COLO668 (cell line): Measurements from ENCODE around the gene ADARB2.

Experiments used
- DNase-seq: peaks from one replicate; lab custom pipeline; 2025; ENCODE audit not compliant: unreplicated experiment; lab: John Stamatoyannopoulos, UW

Gene ADARB2

DNA sequence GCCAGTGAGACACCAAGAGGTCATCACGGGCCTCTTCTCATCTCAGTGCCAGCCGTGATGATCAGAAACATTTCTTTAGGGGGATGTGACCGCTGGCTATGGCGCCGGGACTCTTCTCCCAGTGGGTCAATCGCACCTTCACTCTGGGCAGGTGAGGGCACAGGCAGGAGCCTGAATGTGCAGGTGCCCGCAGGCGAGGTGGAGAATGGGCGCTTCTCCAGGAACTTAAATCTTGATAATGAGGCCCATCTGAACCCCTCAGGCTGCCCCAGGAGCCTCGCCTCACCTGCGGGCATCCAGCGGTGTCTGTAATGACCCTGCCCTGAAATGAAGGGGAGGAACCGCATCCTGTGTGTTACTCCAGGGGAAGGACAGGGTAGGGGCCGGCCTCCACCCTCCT is 204.7 kb downstream of the ADARB2 start:
- no peak for DNase-seq

DNA sequence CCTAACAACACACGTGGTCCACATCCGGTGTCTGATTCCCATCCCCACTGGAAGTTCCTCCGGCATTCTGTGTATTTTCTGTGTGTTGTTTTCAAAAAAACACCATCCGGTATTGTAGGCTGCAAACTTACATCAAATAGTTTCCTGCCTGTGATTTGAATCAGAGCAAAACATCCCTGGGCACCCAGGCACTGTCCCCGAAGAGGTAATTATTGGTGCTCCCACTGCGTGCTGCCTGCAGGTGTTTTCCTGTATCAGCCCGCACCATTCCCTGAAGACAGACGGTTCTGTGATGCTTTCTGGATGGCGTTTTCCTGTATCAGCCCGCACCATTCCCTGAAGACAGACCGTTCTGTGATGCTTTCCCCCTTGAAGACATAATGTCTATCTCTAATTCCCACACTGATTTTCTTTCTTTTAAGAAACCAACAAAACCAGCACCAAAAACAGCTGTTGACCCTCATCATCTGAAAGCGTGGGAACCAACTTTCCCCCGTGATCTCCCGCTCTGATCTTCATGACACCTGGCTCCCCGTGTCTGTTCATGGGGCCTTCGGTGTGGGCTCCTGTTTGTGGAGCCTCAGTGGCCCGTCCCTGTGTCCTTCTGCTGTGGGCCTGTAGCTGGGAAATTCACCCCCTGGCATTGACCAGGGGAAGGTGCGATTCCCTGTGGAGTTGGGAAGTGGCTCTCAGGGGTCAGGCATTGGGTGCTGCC is 205.3 kb downstream of the ADARB2 start:
- DNase-seq = no peak

DNA sequence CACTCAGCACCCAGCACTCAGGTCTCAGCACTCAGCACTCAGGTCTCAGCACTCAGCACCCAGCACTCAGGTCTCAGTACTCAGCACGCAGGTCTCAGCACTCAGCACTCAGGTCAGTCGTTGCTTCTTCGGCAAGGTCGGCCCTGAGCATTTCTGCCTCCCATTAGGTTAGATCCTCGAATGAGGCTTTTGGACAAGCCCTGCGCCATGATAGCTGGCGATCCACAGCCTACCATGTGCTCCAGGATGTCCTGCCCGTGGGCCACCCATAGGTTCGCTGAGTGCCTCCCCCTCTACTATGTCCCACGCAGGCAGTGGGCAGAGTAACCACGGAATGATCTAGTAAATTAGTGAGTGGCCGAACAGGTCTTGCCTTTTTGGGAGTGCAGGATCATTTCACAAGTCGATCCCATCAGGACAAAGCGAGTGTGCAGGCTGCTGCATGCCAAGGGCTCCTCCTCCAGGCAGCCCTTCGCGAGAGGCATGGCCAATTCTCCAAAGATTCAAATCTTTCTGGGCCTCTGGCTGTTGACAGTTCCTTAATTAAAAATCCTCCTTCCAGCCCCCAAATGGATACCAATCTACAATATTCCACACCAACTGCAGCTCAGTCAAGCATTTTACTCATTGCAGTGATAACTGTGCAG is 206.3 kb downstream of the ADARB2 start:
- DNase-seq = no peak

DNA sequence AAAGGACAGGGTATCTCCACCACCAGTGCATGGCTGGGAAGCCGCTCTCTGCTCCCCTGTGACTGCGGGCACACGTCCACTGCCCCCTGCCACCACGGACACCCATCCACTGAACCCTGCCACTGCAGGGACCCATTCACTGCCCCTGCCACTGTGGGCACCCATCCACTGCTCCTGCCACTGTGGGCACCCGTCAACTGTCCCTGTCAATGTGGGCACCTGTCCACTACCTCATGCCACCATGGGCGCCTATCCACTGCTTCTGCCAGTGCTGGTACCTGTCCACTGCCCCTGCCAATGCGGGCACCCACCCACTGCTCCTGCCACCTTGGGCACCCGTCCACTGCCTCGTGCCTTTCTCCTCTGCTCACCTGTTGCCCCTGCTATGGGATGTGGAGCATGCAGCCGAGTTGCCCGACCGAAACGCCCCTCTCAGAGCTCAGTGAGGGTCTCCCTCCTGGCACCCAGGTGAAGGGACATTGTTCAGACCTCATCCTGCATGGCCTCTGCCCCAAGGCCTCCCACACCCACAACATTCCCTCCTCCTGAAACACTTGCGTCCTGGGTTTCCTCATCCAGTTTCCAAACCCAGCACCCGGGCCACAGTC is 207.4 kb downstream of the ADARB2 start:
- no peak for DNase-seq

DNA sequence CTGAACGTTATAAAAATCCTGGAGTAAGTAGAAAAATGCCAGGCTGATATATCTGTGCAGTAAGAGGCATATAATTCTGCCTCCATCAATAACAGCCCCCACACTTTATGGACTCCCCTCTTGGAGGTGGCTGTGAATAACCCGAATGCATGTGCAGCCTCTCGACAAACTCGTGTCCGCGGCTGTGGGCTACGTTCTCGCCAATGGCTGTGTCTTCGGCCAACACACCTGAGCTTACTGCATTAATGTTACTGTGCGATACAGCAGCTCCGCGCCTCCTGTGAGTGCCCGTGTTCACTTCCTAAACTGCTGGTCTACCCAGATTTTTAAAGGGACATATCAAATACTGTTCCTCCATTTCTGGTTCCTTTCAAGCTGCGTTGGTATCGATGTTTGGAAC is 209.4 kb downstream of the ADARB2 start:
- DNase-seq = no peak

DNA sequence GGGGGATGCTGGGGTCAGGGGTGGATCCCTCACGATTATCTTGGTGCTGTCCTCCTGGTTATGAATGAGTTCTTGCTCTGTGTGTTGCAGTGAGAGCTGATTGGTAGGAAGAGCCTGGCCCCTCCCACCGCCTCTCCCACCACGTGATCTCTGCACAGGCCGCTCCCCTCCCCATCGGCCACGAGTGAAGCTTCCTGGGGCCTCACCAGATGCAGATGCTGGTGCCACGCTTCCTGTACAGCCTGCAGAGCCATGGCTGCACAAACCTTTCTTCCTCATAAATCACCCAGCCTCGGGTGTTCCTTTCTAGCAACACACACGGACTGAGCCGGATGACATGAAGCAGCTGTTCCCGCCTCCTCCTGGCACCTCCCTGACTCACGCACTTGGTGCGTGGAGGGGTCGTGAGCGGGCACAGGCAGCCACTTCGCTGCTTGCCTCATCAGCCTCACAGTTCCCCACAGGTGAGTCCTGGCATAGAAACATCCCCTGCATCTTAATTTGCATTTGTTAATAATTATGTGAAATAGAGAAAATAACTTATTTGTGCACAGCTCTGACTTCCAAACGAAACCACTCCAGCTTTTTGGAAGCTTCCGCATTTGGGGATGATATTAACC is 210.8 kb downstream of the ADARB2 start:
- no peak for DNase-seq

DNA sequence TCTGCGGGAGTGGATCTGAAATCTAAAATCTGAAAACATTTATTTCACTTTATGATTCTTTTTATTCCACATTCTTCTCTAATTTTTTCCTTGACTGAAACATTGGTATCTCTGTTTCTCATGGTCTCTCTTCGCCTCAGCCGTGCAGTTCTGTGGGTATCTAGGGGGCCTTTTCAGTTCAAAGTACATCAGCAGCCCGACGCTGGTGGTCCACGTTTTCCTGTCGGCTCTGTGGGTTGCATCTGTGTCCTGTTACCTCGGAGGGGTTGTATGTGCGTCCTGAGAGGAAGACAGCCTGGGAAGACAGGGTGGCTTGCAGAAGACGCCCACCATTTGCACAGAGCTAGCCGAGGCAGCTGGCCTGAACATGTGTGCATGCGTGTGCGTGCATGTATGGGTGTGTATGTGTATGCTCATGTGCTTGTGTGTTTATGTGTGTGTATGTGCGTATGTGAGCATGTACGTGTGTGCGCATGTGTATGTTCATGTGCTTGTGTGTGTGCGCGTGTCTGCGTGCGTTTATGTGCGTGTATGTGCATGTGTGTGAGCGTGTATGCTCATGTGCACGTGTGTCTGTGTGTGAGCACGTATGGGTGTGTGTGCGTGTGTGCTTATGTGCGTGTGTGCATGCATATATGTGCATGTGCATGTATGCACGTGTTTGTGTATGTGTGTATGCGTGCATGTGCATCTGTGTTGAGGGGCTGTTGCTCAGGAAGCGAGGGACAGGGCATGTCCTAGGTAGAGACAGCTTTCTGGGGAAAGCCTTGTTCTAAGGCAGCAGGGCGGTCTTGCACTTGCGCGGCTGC is 211.8 kb downstream of the ADARB2 start:
- DNase-seq = no peak

DNA sequence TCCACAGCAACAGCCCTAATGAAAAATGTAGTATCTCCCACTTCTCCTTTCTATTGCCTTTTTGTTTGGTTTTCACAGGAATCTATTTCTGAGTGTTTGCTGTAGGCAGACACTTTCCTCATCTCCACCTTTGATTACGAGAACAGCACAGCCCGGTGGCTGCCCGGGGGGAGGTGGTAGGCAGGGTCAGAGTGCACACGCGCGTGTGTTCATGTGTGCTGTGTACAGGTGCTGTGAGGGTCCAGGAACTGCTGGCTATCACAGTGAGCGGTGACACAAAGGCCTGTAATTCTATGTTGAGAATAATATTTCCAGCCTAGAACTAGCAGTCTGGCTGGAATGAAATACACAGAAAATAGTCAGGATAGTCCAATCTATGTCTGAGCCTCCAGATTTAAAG is 212.8 kb downstream of the ADARB2 start:
- DNase-seq = no peak

DNA sequence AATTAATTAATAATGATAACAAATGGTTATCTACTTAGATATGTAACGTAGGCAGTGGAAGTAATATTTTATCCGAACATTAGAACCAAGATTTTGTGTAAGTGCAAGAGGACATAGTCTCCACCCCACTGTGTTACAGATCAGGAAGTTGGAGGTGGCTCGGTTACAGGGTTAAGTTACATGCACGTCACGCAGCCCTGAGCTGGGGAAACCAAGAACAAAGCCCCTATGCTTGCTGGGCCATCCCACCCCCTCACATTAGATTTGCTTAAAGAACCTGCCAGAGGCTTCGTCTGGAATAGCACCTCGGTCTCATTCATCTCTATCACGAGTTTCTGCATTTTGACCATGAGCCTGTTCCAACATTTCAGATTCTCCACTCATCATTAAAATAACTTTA is 214.1 kb downstream of the ADARB2 start:
- no peak for DNase-seq

DNA sequence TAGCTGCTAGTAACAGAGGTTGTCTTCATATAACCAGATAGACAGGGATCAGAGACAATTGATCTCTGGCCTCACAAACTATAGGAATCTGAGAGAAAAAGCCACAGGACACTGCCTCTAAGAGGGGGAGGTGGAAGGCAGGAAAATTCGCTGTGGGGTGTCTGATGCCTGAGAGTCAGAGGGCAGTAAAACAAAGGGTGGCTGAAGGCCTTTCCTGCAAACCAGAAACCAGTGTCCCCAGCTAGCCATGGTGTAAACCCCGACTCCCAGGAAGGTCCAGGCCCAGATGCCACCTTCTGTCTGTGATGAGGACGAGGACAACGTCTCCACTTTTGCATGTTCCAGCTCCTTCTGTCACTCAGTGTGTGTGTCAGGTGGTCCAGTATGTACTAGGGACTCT is 215.1 kb downstream of the ADARB2 start:
- no peak for DNase-seq

DNA sequence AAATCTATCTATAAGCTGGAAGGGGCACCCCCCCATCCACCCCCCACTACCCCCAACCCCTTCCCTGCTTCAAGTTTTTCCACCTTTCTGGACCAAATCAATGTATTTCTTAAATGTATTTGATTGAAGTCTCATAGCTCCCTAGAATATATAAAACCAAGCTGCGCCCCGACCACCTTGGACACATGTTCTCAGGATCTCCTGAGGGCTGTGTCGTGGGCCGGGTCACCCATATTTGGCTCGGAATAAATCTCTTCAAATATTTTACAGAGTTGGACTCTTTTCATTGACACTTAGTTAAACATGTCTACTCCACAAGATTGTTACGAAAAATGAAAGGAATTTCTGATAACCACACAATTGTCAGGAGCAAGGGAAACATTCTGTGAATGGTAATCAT is 215.6 kb downstream of the ADARB2 start:
- DNase-seq = no peak

DNA sequence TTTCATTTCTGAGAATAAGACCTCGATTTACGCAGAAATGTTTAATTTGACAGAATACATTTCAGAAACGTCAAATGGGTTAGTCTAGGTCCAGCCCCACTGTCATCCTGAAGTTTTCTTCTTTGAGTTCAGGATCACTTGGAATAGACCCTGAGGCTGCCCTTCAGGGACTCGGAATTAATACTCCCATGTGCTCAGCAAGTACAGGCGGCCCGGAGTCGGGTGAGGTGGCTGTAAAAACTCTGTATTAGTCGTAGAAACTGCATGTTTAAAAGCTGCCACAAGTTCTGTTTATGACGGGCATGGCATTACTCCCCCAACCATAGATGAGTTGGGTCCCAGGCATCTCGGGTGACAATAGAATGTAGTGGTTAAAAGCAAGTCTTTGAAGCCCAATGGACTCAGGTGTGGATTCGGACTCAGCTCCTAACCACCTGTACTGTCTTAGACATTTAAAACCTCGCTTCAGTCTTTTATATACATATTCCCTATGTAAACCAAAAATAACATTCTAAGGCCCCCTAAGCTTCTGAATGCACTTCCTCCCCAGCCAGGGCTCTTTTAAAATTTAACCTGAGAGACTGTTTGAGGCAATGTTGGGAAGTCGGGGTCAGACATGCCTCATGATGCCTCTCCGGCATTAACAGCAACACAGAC is 216.3 kb downstream of the ADARB2 start:
- DNase-seq = no peak

DNA sequence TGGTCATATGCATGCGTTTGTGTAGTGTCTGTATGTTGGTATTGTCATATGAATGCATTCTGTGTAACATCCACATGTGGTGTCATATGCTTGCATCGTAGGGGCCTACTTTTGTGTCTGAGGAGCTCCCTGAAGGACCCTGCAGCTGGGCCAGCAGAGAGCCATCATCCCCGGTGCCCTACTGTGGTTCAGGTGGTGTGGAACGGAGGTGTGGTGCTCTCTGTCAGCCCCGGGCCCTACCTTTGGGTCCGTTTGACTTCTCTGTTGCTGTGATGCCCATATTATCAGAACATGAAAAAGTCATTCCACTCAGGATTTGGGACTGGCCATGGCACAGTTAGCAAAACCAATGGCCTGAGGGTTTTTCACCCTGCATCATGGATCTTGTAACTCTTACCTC is 217.9 kb downstream of the ADARB2 start:
- DNase-seq = no peak

DNA sequence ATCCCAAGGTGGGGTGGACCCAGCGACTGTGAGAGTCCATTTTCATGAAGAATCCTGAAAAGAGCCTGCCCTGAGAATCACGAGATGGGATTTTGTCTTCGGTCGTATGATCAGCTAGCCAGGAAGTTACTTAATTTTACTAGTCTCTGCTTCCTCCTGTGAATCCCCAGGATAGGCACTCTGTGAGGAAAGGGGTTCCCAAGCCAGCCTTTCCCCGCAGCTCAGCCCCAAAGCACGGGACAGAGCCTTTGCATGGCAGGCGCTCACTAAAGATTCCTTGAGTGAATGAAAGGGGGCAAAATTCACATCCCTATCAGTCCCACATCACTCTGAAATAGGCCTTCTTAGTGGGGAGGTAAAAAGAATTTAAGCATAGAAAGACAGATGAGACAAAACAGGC is 219.6 kb downstream of the ADARB2 start:
- DNase-seq = no peak

DNA sequence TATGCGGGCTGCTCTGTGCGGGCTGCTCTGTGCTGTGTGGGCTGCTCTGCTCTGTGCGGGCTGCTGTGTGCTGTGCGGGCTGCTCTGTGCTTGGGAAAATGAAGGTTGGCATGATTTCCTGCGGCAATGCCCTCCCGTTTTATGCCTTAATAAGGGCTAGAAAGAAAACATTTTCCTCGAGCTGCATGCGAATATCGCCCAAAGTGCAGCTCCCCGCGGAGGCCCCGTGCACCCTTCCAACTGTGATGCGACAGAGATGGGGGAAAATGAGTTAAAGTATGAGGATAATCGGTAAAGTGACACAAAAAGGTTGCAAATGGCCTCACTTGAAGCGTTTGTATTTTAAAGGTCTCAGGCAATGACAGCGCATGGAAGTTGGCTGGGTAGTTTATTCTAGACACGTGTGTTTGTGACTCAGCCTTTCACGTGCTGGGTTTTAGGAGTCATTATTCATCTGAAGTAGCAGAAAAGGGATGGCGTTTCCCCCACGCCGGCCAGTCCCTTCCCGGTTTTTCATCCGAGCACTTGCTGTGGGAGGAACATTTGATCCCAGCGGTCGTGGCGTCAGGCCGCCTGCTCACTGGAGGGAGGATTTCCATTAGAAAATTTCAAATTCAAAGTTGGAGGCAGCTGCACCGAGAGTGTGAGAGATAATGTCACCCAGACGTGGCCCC is 220.7 kb downstream of the ADARB2 start:
- peak; percentile 52 for DNase-seq

DNA sequence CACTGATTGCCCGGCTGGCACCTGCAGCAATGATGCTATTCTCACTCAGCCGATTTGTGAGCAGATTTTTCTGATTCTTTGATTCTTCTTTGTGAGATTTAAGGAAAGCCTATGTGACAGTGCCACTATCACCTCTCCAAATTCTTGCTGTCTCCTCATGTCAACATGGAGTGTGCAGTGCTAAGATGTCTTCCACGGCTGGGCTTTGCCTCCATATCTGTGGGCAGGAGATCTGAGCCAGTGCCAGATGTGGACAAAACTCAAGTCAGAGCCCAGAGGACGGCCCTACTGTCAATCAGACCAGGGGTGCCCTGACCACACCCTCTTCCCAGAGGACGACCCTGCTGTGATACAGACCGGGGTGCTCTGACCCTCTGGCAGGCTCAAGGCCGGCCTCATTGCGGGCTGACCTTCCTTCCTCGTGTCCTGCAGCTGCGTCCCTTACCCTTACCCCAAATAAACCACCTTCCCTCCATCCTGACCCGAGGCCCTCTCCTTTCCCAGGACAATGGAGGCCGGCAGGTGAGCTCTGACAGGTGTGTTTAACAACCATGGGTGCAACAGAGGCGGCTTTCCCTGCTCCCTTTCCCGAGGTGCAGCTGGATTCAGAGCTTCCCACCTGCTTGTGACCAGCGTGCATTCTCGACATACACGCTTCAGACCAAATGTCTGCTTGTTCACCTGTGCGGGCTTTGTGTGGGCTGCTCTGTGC is 221.4 kb downstream of the ADARB2 start:
- DNase-seq = peak; percentile 75

DNA sequence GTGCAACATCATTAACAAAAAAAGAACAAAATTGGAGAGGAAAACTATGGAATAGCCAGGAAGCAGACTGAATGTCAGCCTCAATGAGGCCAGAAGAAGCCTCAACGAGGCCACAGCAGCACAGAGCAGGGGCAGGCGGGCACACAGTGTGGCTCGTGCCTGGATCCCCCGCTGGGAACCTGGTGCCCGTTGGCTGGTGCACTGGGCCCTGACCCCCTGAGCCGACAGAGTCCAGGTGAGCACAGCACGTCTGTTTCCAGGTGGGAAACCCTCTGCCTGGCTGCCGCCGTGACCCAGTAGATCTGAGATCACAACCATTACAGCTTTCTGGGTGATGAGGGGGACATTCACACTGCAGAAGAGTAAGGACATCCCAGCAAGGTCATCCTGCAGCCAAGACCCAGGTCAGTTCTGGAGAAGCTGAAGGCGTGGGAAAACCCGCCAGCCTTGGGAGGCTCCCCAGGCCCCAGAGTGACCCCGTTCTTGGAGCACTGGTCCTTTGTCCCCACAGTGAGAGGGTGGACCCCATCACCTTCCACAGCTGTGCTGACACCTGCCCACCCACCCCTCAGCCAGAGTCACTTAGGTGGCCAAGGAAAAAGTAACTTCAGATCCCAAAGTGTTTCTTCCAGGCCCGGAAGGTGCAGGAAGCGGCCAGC is 222.1 kb downstream of the ADARB2 start:
- DNase-seq = no peak

DNA sequence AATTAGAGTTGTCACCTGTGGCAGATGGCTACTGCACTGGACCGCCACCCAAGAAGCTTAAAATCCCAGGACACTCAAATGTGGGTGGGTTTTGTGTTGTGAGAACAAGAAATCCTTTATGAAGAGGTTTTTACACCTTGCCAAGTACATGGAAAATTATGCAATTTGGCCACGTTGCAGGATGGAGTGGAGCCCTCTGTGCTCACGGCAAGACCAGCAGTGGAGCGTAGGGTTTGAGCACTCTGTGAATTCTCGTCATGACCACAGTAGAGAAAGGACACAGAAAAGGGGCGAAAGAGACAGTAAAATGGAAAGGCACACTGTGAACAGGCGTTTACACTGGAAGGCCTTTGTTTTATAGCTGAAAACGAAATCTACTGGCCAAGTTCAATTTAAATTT is 222.6 kb downstream of the ADARB2 start:
- DNase-seq = no peak

DNA sequence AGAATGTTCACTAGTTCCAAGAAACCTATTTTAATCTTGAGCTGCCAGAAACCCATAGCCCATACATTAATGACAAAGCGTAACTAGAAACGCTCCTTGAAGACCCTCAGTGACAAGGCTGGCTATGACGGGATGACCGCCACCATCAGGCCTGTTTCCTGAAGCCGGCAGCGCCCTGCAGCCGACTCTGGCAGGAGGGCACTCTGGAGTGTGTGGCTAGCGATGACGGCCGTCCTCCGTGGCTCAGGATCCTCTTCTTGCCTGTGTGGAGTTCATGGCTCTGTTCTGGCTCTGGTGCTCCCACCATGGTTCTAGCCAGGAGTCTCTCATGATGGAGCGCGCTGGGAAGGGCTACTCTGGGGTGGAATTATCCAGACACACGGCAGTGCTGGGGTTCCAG is 224.1 kb downstream of the ADARB2 start:
- no peak for DNase-seq
